GM18861 (cell line): ENCODE results near the gene CCL21.
"Not testable (repeated sequence)": the region's sequence is repeated elsewhere in the genome, so short reads cannot be mapped to it uniquely, and the experiment has no call there.

Source experiments
- ATAC-seq: cut with Tn5 transposase; IDR thresholded peaks from one replicate; pipeline ENCODE4 v1.9.1; 2021; ENCODE audit not compliant: unreplicated experiment

CCL21 gene

GRCh38 chr9:34710023-34710422 lies at the start of gene CCL21:
Gene CCL21 (minus strand): TSS chr9:34710136. CDS start chr9:34710066, 70 bp downstream.
- ATAC-seq = no peak

GRCh38 chr9:34759432-34760134 lies 49.6 kb upstream of the CCL21 start:
- ATAC-seq = no peak

GRCh38 chr9:34750320-34750719 lies 40.4 kb upstream of the CCL21 start:
- not testable (repeated sequence) for ATAC-seq

GRCh38 chr9:34746526-34746925 lies 36.6 kb upstream of the CCL21 start:
- no peak for ATAC-seq

- no peak for ATAC-seq
Observed at GRCh38 chr9:34744295-34745221, 34.6 kb upstream of the CCL21 start.

- ATAC-seq = no peak
Observed at GRCh38 chr9:34742710-34743109, 32.8 kb upstream of the CCL21 start.

- ATAC-seq = no peak
Observed at GRCh38 chr9:34741628-34742027, 31.7 kb upstream of the CCL21 start.

- not testable (repeated sequence) for ATAC-seq
Observed at GRCh38 chr9:34740176-34740575, 30.2 kb upstream of the CCL21 start.

- ATAC-seq = no peak
Observed at GRCh38 chr9:34737677-34738260, 27.8 kb upstream of the CCL21 start.

- ATAC-seq = no peak
Observed at GRCh38 chr9:34734720-34735119, 24.8 kb upstream of the CCL21 start.

- ATAC-seq = no peak
Observed at GRCh38 chr9:34732886-34733285, 22.9 kb upstream of the CCL21 start.

GRCh38 chr9:34732478-34732877 lies 22.5 kb upstream of the CCL21 start:
- ATAC-seq = no peak

- no peak for ATAC-seq
Observed at GRCh38 chr9:34723141-34723540, 13.2 kb upstream of the CCL21 start.

GRCh38 chr9:34719769-34720025 lies 9.8 kb upstream of the CCL21 start:
- ATAC-seq = not testable (repeated sequence)

- ATAC-seq = no peak
Observed at GRCh38 chr9:34719021-34719768, 9.3 kb upstream of the CCL21 start.

GRCh38 chr9:34717996-34718614 lies 8.2 kb upstream of the CCL21 start:
- no peak for ATAC-seq

- no peak for ATAC-seq
Observed at GRCh38 chr9:34716711-34717110, 6.8 kb upstream of the CCL21 start.

- no peak for ATAC-seq
Observed at GRCh38 chr9:34715639-34716215, 5.8 kb upstream of the CCL21 start.

GRCh38 chr9:34714007-34714406 lies 4.1 kb upstream of the CCL21 start:
- ATAC-seq = no peak

GRCh38 chr9:34712140-34712539 lies 2.2 kb upstream of the CCL21 start:
- no peak for ATAC-seq
